ENCODE data around the gene TIMM10. TPM values are rescaled to one million over a fixed set of nuclear protein-coding genes. Genes with fewer than 3 reads are reported as not detected.

Gene TIMM10
- polyA plus RNA-seq, 3 donors = 30.4 to 62.1 (median 58.3) TPM

DNA sequence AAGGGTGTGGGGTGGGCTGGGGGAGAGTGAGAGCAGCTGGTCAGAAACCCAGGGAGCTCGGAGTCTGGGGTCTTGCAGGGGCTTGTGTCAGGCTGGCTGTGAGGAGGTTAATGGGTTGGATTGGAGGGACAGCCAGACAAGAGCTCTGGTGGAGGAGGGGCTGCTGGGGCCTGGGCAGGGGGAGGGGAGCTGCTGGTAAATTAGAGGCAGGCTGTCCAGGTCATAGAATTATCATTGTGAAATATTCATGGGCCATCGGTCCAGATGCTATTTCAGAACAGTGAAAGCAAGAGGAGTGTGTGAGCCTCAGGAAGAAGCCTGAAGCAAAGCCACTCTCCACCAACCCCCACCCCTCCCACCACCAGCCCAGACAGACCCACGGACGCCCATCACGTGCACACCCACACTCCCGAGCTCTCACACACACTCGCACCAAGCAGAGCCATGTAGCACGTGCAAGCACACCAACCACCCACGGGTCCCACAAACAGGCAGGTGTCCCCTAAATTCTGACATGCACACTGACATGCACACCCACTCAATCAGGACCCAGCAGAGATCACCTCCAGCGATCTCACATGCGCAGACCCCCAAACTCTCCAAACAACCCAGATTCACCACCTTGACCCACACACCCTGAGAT, 51.4 kb downstream of the TIMM10 start:
- peak overlapping the region in 1 of 7 donors; percentile 25 for H3K27ac Mint-ChIP-seq
- TF ChIP-seq, protein P1, sequence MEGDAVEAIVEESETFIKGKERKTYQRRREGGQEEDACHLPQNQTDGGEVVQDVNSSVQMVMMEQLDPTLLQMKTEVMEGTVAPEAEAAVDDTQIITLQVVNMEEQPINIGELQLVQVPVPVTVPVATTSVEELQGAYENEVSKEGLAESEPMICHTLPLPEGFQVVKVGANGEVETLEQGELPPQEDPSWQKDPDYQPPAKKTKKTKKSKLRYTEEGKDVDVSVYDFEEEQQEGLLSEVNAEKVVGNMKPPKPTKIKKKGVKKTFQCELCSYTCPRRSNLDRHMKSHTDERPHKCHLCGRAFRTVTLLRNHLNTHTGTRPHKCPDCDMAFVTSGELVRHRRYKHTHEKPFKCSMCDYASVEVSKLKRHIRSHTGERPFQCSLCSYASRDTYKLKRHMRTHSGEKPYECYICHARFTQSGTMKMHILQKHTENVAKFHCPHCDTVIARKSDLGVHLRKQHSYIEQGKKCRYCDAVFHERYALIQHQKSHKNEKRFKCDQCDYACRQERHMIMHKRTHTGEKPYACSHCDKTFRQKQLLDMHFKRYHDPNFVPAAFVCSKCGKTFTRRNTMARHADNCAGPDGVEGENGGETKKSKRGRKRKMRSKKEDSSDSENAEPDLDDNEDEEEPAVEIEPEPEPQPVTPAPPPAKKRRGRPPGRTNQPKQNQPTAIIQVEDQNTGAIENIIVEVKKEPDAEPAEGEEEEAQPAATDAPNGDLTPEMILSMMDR (IDR thresholded peaks at IDR 0.05) = no peak
- peaks cover 7 to 14% of the 10 kb centered on the region in 2 donors for H3K27me3 ChIP-seq (ENCODE audit: control insufficient read depth in 2 of 2, insufficient read depth in 2 of 2, low read length in 2 of 2)

More for the DNA sequence above, 51.4 kb downstream of the TIMM10 start:
- peak overlapping the region in 1 of 2 donors; percentile 2 for H3K4me3 Mint-ChIP-seq
- H3K9me3 Mint-ChIP-seq = peaks cover 0 to 5% (median 2%) of the 10 kb centered on the region in 7 donors
- H3K27ac ChIP-seq (ENCODE audit: low read depth in 1 of 2, low read length in 2 of 2) = no peak overlapping the region
- H4K20me1 ChIP-seq (ENCODE audit: insufficient read depth, low read length) = no peaks in the 10 kb centered on the region
- H3K79me2 ChIP-seq (ENCODE audit: insufficient read depth, low read length) = peaks cover 7% of the 10 kb centered on the region
- H3K4me2 ChIP-seq (replicated peaks; ENCODE audit: extremely low read depth, low read length, poor library complexity, severe bottlenecking) = no peak overlapping the region
- intact Hi-C loops (cut with micrococcal nuclease) = loop anchor here in 1 of 2 donors (5.0 kb wide), 1 partner anchor 38 kb away; the partner anchor contains the start of gene SLC43A1
- peaks cover 17 to 44% (median 25%) of the 10 kb centered on the region in 3 donors for H3K27me3 Mint-ChIP-seq (ENCODE audit: low read depth in 3 of 3)
- H3K9ac ChIP-seq (ENCODE audit: insufficient read depth, low read length, poor library complexity, severe bottlenecking) = no peak overlapping the region
- DNase-seq = no peak
- no peak overlapping the region for H2AFZ ChIP-seq (ENCODE audit: insufficient read depth, low read depth, low read length, poor library complexity, severe bottlenecking)
- no peaks in the 10 kb centered on the region for H3K36me3 ChIP-seq (replicated peaks in 1 of 2; ENCODE audit: control insufficient read depth in 1 of 2, insufficient read depth in 2 of 2, low read length in 2 of 2)
- peaks cover 55 to 57% of the 10 kb centered on the region in 2 donors for H3K4me1 ChIP-seq (ENCODE audit: control insufficient read depth in 1 of 2, insufficient read depth in 2 of 2, low read length in 2 of 2)
- no peaks in the 10 kb centered on the region for H3K36me3 Mint-ChIP-seq
- 78% methylated on average over 6 of the region's 11 CpGs for WGBS (ENCODE audit: insufficient coverage)
- H3K9me3 ChIP-seq (replicated peaks in 1 of 2; ENCODE audit: control insufficient read depth in 1 of 2, insufficient read depth in 1 of 2, low read length in 2 of 2) = no peaks in the 10 kb centered on the region
- no peak overlapping the region for H3K4me3 ChIP-seq (replicated peaks in 1 of 3; ENCODE audit: low read depth in 2 of 3, low read length in 3 of 3)
- peaks cover 56% of the 10 kb centered on the region for H3K4me1 Mint-ChIP-seq

Small RNA genes within 50 kb of the gene (small RNA-seq; reads per million reads assigned to genes)
- gene RN7SL605P (ENCODE audit: insufficient read length, low read depth) = not detected

Other genes with a start within 250 kb of the TIMM10 start
- 1 to 10 TPM in 1 of 3 donors, under 1 TPM in 2; 0.29 to 1.2 (median 0.50) TPM for gene TNKS1BP1, start 205.8 kb downstream of the TIMM10 start, polyA plus RNA-seq
- gene SSRP1, start 194.9 kb downstream of the TIMM10 start, polyA plus RNA-seq = 10 to 100 TPM in 2 of 3 donors, 1 to 10 TPM in 1; 9.8 to 34.7 (median 14.7) TPM
- gene P2RX3, start 192.4 kb downstream of the TIMM10 start, polyA plus RNA-seq = not detected
- not detected for gene PRG3, start 149.6 kb downstream of the TIMM10 start, polyA plus RNA-seq
- gene PRG2, start 140.1 kb downstream of the TIMM10 start, polyA plus RNA-seq = 1 to 10 TPM in 1 of 3 donors, not detected in 2; 1.1 TPM
- 100 to 1,000 TPM in 2 of 3 donors, 10 to 100 TPM in 1; 82.4 to 116 (median 109) TPM for gene SLC43A3, start 103.6 kb downstream of the TIMM10 start, polyA plus RNA-seq
- gene RTN4RL2, start 70.2 kb downstream of the TIMM10 start, polyA plus RNA-seq = under 1 TPM; 0.40 to 0.53 (median 0.44) TPM
- 1 to 10 TPM; 5.4 to 6.2 (median 5.8) TPM for gene SLC43A1, start 15.1 kb downstream of the TIMM10 start, polyA plus RNA-seq
- gene SMTNL1, start 6.8 kb upstream of the TIMM10 start, polyA plus RNA-seq = not detected
- gene UBE2L6, start 36.9 kb upstream of the TIMM10 start, polyA plus RNA-seq = 100 to 1,000 TPM; 101 to 284 (median 268) TPM
- gene SERPING1, start 66.9 kb upstream of the TIMM10 start, polyA plus RNA-seq = 10 to 100 TPM in 1 of 3 donors, 1 to 10 TPM in 2; 7.3 to 10.8 (median 8.5) TPM
- gene YPEL4, start 119.2 kb upstream of the TIMM10 start, polyA plus RNA-seq = under 1 TPM in 2 of 3 donors, not detected in 1; 0.36 to 0.56 TPM
- gene CLP1, start 127.0 kb upstream of the TIMM10 start, polyA plus RNA-seq = 10 to 100 TPM in 2 of 3 donors, 1 to 10 TPM in 1; 7.6 to 17.9 (median 12.9) TPM
- 10 to 100 TPM; 28.6 to 37.9 (median 31.8) TPM for gene ZDHHC5, start 137.4 kb upstream of the TIMM10 start, polyA plus RNA-seq
- 10 to 100 TPM in 1 of 3 donors, 1 to 10 TPM in 2; 7.1 to 11.3 (median 9.2) TPM for gene MED19, start 181.5 kb upstream of the TIMM10 start, polyA plus RNA-seq
- 10 to 100 TPM; 28.9 to 71.6 (median 52.9) TPM for gene TMX2, start 181.8 kb upstream of the TIMM10 start, polyA plus RNA-seq
- gene SELENOH, start 210.7 kb upstream of the TIMM10 start, polyA plus RNA-seq = 100 to 1,000 TPM in 2 of 3 donors, 10 to 100 TPM in 1; 99.5 to 260 (median 206) TPM
- gene BTBD18, start 221.1 kb upstream of the TIMM10 start, polyA plus RNA-seq = under 1 TPM in 1 of 3 donors, not detected in 2; 0.10 TPM
- gene CTNND1, start 231.0 kb upstream of the TIMM10 start, polyA plus RNA-seq = 10 to 100 TPM; 10.8 to 36.0 (median 13.7) TPM